ENCODE measurements around the gene GNG14. TPM values are rescaled to one million over a fixed set of nuclear protein-coding genes. Genes with fewer than 3 reads are reported as not detected.

The GNG14 gene
- total RNA-seq, 4 donors from 2014 or later, result not detected

- Histone ChIP-seq H3K27me3 (no peaks in the 10 kb centered on the region), H3K27ac (peak overlapping the region in 3 of 4 donors; percentile 84 to 90 (median 88)), H3K36me3 (peaks cover 0 to 26% (median 0%) of the 10 kb centered on the region in 3 donors), H3K4me1 (peaks cover 0 to 42% (median 25%) of the 10 kb centered on the region in 4 donors), H3K4me3 (peak overlapping the region; percentile 83 to 98 (median 86)), H3K9me3 (no peaks in the 10 kb centered on the region)
- DNase-seq, result no peak
- no peak for TF ChIP-seq CTCF (IDR thresholded peaks at IDR 0.05)
- TF ChIP-seq POLR2A (IDR thresholded peaks at IDR 0.05), result no peak
Observed at GRCh38 chr19:12668346-12668745, 19.5 kb upstream of the GNG14 start.

GRCh38 chr19:12668932-12669269, 18.9 kb upstream of the GNG14 start:
- H3K4me3 ChIP-seq, result peak overlapping the region; percentile 83 to 98 (median 86)
- H3K9me3 ChIP-seq, result no peaks in the 10 kb centered on the region
- DNase-seq, result peak in 2 of 3 donors; percentile 53 to 73
- H3K36me3 ChIP-seq, result peaks cover 0 to 25% (median 0%) of the 10 kb centered on the region in 3 donors
- peaks cover 0 to 42% (median 25%) of the 10 kb centered on the region in 4 donors for H3K4me1 ChIP-seq
- peak overlapping the region; percentile 84 to 93 (median 89) for H3K27ac ChIP-seq
- no peaks in the 10 kb centered on the region for H3K27me3 ChIP-seq
- TF ChIP-seq CTCF (IDR thresholded peaks at IDR 0.05) (no peak), POLR2A (IDR thresholded peaks at IDR 0.05) (peak in 1 of 2 donors; percentile 27)

GRCh38 chr19:12669270-12670158, 18.3 kb upstream of the GNG14 start:
- Histone ChIP-seq H3K27me3 (no peaks in the 10 kb centered on the region), H3K4me1 (peaks cover 0 to 42% (median 22%) of the 10 kb centered on the region in 4 donors), H3K36me3 (peaks cover 0 to 25% (median 0%) of the 10 kb centered on the region in 3 donors), H3K4me3 (peak overlapping the region; percentile 83 to 98 (median 86)), H3K27ac (peak overlapping the region; percentile 84 to 93 (median 89)), H3K9me3 (no peaks in the 10 kb centered on the region)
- DNase-seq, result peak; percentile 78 to 89 (median 84)
- TF ChIP-seq POLR2A (IDR thresholded peaks at IDR 0.05) (peak; percentile 3 to 29), CTCF (IDR thresholded peaks at IDR 0.05) (no peak)

- Histone ChIP-seq H3K27me3 (no peaks in the 10 kb centered on the region), H3K9me3 (no peaks in the 10 kb centered on the region), H3K4me1 (peaks cover 0 to 42% (median 19%) of the 10 kb centered on the region in 4 donors), H3K36me3 (peaks cover 0 to 28% (median 0%) of the 10 kb centered on the region in 3 donors), H3K27ac (peak overlapping the region; percentile 84 to 93 (median 89)), H3K4me3 (peak overlapping the region; percentile 83 to 98 (median 86))
- DNase-seq, result no peak
- no peak for TF ChIP-seq POLR2A (IDR thresholded peaks at IDR 0.05)
Observed at GRCh38 chr19:12670159-12670928, 17.5 kb upstream of the GNG14 start.

GRCh38 chr19:12672744-12673143, 15.1 kb upstream of the GNG14 start:
- H3K36me3 ChIP-seq, result peaks cover 0 to 50% (median 0%) of the 10 kb centered on the region in 3 donors
- H3K27ac ChIP-seq, result no peak overlapping the region
- H3K4me3 ChIP-seq, result no peak overlapping the region
- peaks cover 0 to 24% (median 12%) of the 10 kb centered on the region in 4 donors for H3K4me1 ChIP-seq
- peak in 1 of 3 donors; percentile 45 for DNase-seq
- H3K27me3 ChIP-seq, result no peaks in the 10 kb centered on the region
- no peak for TF ChIP-seq CTCF (IDR thresholded peaks at IDR 0.05)
- H3K9me3 ChIP-seq, result no peaks in the 10 kb centered on the region
